Fibroblast of lung (primary cell): ENCODE measurements around the gene SNRNP25.

Experiments
- CTCF ChIP-seq, 2 donors: IDR thresholded peaks in 1 of 2; conservative IDR thresholded peaks in 1 of 2; 1 replicate in 1 of 2; 2 replicates in 1 of 2; pipeline ENCODE4 v1.5.1; 2011 to 2012; ENCODE audit warnings: low read length in 2 of 2, control low read depth in 1 of 2, inconsistent platforms in 1 of 2, low read depth in 1 of 2, mild to moderate bottlenecking in 1 of 2
- EZH2 ChIP-seq: IDR thresholded peaks from 2 replicates; pipeline ENCODE4 v1.5.1; 2012; ENCODE audit warnings: low read length, control low read depth, mild to moderate bottlenecking; ENCODE audit errors: missing control alignments

GRCh38 chr16:60166-60565, 6.5 kb downstream of the SNRNP25 start:
- TF ChIP-seq CTCF (conservative IDR thresholded peaks at IDR 0.05 in 1 of 2, IDR thresholded peaks at IDR 0.05 in 1 of 2; ENCODE audit: low read depth in 1 of 2, low read length in 2 of 2) (no peak), EZH2 (no peak)
